ENCODE measurements around the gene E2F4.

E2F4 gene

GRCh38 chr16:67177743-67178699 lies 13.9 kb upstream of the E2F4 start:
- Mint-ChIP-seq H3K4me3 (peak overlapping the region; percentile 69), H3K4me1 (peaks cover 22% of the 10 kb centered on the region)
- DNase-seq, result peak; percentile 72

DNA sequence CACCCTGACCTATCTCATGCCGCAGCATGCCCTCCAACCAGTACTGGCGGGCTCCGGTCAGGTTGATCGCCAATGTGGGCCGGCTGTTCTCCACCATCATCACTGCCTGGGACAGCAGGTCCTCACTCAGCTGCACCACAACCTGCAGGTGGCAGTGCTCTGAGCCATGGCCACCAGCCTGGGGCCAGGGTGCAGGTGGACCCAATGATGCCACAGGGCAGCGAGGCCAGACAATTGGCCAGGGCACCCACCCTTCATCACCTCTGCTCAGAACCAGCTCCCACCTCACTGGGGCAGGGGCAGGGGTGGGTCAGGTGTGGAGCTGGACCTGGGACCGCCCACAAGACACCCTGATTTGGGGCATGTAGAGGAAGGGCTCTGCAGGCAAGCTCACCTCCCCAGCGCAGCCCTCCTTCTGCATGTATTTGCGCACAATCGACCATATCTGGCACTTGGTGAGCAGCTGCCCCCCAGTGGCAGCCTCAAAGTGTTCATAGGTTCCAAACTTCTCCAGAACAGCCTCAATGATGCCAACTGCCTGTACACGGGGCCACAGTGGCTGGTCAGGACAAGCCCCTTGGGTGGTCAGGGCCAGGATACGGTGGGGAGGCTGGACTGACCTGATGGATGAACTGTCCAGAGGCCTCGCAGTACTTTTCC lies 12.4 kb upstream of the E2F4 start:
- H3K4me3 Mint-ChIP-seq, result no peak overlapping the region
- H3K9me3 Mint-ChIP-seq, result no peaks in the 10 kb centered on the region
- H3K36me3 Mint-ChIP-seq (ENCODE audit: low read depth), result peaks cover 21% of the 10 kb centered on the region
- TF ChIP-seq CTCF (IDR thresholded peaks at IDR 0.05), result no peak
- DNase-seq, result no peak
- no peak overlapping the region for H3K27ac Mint-ChIP-seq
- peaks cover 55% of the 10 kb centered on the region for H3K27me3 Mint-ChIP-seq (ENCODE audit: low read depth, poor library complexity)
- H3K4me1 Mint-ChIP-seq, result peaks cover 12% of the 10 kb centered on the region

More at GRCh38 chr16:67177743-67178699, 13.9 kb upstream of the E2F4 start:
- Mint-ChIP-seq H3K27ac (no peak overlapping the region), H3K27me3 (ENCODE audit: low read depth, poor library complexity) (peaks cover 62% of the 10 kb centered on the region), H3K36me3 (ENCODE audit: low read depth) (peaks cover 21% of the 10 kb centered on the region), H3K9me3 (no peaks in the 10 kb centered on the region)
- TF ChIP-seq CTCF (IDR thresholded peaks at IDR 0.05), result no peak

GRCh38 chr16:67180166-67180565 lies 11.8 kb upstream of the E2F4 start:
- no peak for TF ChIP-seq CTCF (IDR thresholded peaks at IDR 0.05)
- H3K36me3 Mint-ChIP-seq (ENCODE audit: low read depth), result peaks cover 21% of the 10 kb centered on the region
- peaks cover 55% of the 10 kb centered on the region for H3K27me3 Mint-ChIP-seq (ENCODE audit: low read depth, poor library complexity)
- H3K4me1 Mint-ChIP-seq, result peaks cover 15% of the 10 kb centered on the region
- H3K9me3 Mint-ChIP-seq, result peaks cover 2% of the 10 kb centered on the region
- DNase-seq, result no peak
- H3K27ac Mint-ChIP-seq, result no peak overlapping the region
- no peak overlapping the region for H3K4me3 Mint-ChIP-seq

- peaks cover 10% of the 10 kb centered on the region for H3K36me3 Mint-ChIP-seq (ENCODE audit: low read depth)
- no peak for DNase-seq
- H3K4me1 Mint-ChIP-seq, result peaks cover 20% of the 10 kb centered on the region
- H3K27me3 Mint-ChIP-seq (ENCODE audit: low read depth, poor library complexity), result peaks cover 55% of the 10 kb centered on the region
- H3K27ac Mint-ChIP-seq, result no peak overlapping the region
- peaks cover 3% of the 10 kb centered on the region for H3K9me3 Mint-ChIP-seq
- H3K4me3 Mint-ChIP-seq, result no peak overlapping the region
- TF ChIP-seq CTCF (IDR thresholded peaks at IDR 0.05), result no peak
Measured at GRCh38 chr16:67181346-67181745, 10.6 kb upstream of the E2F4 start.

DNA sequence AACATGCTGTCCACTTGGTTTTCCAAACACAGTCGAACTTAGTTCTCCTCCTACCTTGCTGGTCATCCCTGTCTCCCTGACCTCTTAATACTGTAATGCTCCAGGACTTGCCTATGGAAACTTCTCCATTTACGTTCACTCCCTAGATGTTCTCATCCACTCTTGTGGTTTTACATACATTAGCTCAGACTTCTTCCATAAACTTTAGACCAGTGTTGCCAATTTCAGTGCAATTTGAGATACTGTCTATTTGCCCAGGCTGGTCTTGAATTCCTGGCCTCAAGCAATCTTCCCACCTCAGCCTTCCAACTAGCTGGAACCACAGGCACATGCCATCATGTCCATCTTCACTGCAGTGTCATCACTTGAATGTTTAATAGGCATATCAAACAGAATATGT lies 9.7 kb upstream of the E2F4 start:
- Mint-ChIP-seq H3K4me1 (peaks cover 20% of the 10 kb centered on the region), H3K36me3 (ENCODE audit: low read depth) (peaks cover 4% of the 10 kb centered on the region), H3K27ac (no peak overlapping the region), H3K4me3 (no peak overlapping the region), H3K27me3 (ENCODE audit: low read depth, poor library complexity) (peaks cover 51% of the 10 kb centered on the region), H3K9me3 (peaks cover 3% of the 10 kb centered on the region)
- no peak for TF ChIP-seq CTCF (IDR thresholded peaks at IDR 0.05)
- no peak for DNase-seq
